ENCODE measurements around the gene ZNF527.
"Not testable (repeated sequence)": the region's sequence is repeated elsewhere in the genome, so short reads cannot be mapped to it uniquely, and the experiment has no call there.

Gene ZNF527

GRCh38 chr19:37370880-37371661, at the start of gene ZNF527:
Gene ZNF527, plus strand, starts transcription at chr19:37371099. Its CDS starts 3,100 bp downstream, at chr19:37374199.
- DNase-seq (ENCODE audit: low read depth in 2 of 2) = peak; percentile 94 to 95

GRCh38 chr19:37329686-37330085, 41.2 kb upstream of the ZNF527 start:
- DNase-seq (ENCODE audit: low read depth in 2 of 2) = no peak

GRCh38 chr19:37332839-37333238, 38.1 kb upstream of the ZNF527 start:
- DNase-seq (ENCODE audit: low read depth in 2 of 2) = no peak

- no peak for DNase-seq (ENCODE audit: low read depth in 2 of 2)
These were observed 37.4 kb upstream of the ZNF527 start for GRCh38 chr19:37333457-37333856.

GRCh38 chr19:37334179-37335071, 36.5 kb upstream of the ZNF527 start:
- peak; percentile 69 to 84 for DNase-seq (ENCODE audit: low read depth in 2 of 2)

GRCh38 chr19:37342753-37343152, 28.1 kb upstream of the ZNF527 start:
- DNase-seq (ENCODE audit: low read depth in 2 of 2) = no peak

GRCh38 chr19:37346091-37346490, 24.8 kb upstream of the ZNF527 start:
- DNase-seq (ENCODE audit: low read depth in 2 of 2) = no peak

- DNase-seq (ENCODE audit: low read depth in 2 of 2) = no peak
These were observed 22.8 kb upstream of the ZNF527 start for GRCh38 chr19:37348060-37348459.

- DNase-seq (ENCODE audit: low read depth in 2 of 2) = no peak
These were observed 16.9 kb upstream of the ZNF527 start for GRCh38 chr19:37353968-37354367.

GRCh38 chr19:37355901-37356300, 15.0 kb upstream of the ZNF527 start:
- no peak for DNase-seq (ENCODE audit: low read depth in 2 of 2)

GRCh38 chr19:37361994-37362393, 8.9 kb upstream of the ZNF527 start:
- no peak for DNase-seq (ENCODE audit: low read depth in 2 of 2)

- no peak for DNase-seq (ENCODE audit: low read depth in 2 of 2)
These were observed 8.2 kb upstream of the ZNF527 start for GRCh38 chr19:37362733-37363132.

- not testable (repeated sequence) for DNase-seq (ENCODE audit: low read depth in 2 of 2)
These were observed 466 bp upstream of the ZNF527 start for GRCh38 chr19:37370386-37370879.

- no peak for DNase-seq (ENCODE audit: low read depth in 2 of 2)
These were observed 18.3 kb downstream of the ZNF527 start for GRCh38 chr19:37389234-37389633.

GRCh38 chr19:37391399-37391798, 20.5 kb downstream of the ZNF527 start:
- not testable (repeated sequence) for DNase-seq (ENCODE audit: low read depth in 2 of 2)

GRCh38 chr19:37401078-37401477, 30.2 kb downstream of the ZNF527 start:
- DNase-seq (ENCODE audit: low read depth in 2 of 2) = no peak

GRCh38 chr19:37403403-37403802, 32.5 kb downstream of the ZNF527 start:
- no peak for DNase-seq (ENCODE audit: low read depth in 2 of 2)

GRCh38 chr19:37406140-37406846, 35.4 kb downstream of the ZNF527 start:
- not testable (repeated sequence) for DNase-seq (ENCODE audit: low read depth in 2 of 2)

- DNase-seq (ENCODE audit: low read depth in 2 of 2) = no peak
These were observed 41.8 kb downstream of the ZNF527 start for GRCh38 chr19:37412700-37413099.

- no peak for DNase-seq (ENCODE audit: low read depth in 2 of 2)
These were observed 42.6 kb downstream of the ZNF527 start for GRCh38 chr19:37413313-37414084.

Measured in activated CD8-positive, alpha-beta memory T cell treated with anti-CD3 and anti-CD28 coated beads for 4 hours (primary cell).